ENCODE results near the gene PABPN1. TPM values are rescaled to one million over a fixed set of nuclear protein-coding genes. Genes with fewer than 3 reads are reported as not detected.

The PABPN1 gene
- total and polyA plus RNA-seq, 9 of the 15 experiments (the other 6 are each of a cell fraction or from before 2014, with no cell fraction given) = 32.6 to 388 (median 178) TPM

GRCh38 chr14:23301288-23301968, 19.8 kb upstream of the PABPN1 start:
- Histone ChIP-seq H3K27ac (ENCODE audit: extremely low read depth, low read depth, low read length) (peak overlapping the region; percentile 95), H3K9me1 (ENCODE audit: control insufficient read depth, insufficient read depth, low read length) (no peaks in the 10 kb centered on the region), H4K20me1 (replicated peaks; ENCODE audit: control insufficient read depth, insufficient read depth, low read length) (no peaks in the 10 kb centered on the region), H3K27me3 (ENCODE audit: control insufficient read depth in 2 of 2, insufficient read depth in 2 of 2, low read length in 2 of 2) (no peaks in the 10 kb centered on the region), H3K4me2 (ENCODE audit: insufficient read depth, low read length) (peak overlapping the region; percentile 100), H2AFZ (ENCODE audit: low read depth, low read length) (peak overlapping the region; percentile 93), H3K79me2 (ENCODE audit: control insufficient read depth, insufficient read depth, low read length) (peaks cover 19% of the 10 kb centered on the region), H3K36me3 (ENCODE audit: control insufficient read depth, insufficient read depth, low read length) (peaks cover 23% of the 10 kb centered on the region; the same call in 2 of the 3 replicates), H3K4me3 (peak overlapping the region; percentile 67), H3K9ac (ENCODE audit: insufficient read depth in 1 of 2, low read depth in 2 of 2, low read length in 2 of 2) (peak overlapping the region; percentile 93 to 95), H3K4me1 (replicated peaks in 1 of 2; ENCODE audit: control insufficient read depth in 2 of 2, insufficient read depth in 2 of 2, low read length in 2 of 2) (peaks cover 22 to 28% of the 10 kb centered on the region in 2 experiments), H3K9me3 (replicated peaks; ENCODE audit: control insufficient read depth, insufficient read depth, low read depth, low read length) (no peaks in the 10 kb centered on the region)
- intact Hi-C loops (cut with micrococcal nuclease) = loop anchor here (2.0 to 5.0 kb wide), 3 partner anchors 15 to 179 kb away; partner anchors contain the start of gene HOMEZ
- BruUV-seq (replicated peaks) = no TSS peak
- DNase-seq (ENCODE audit: extremely low read depth in 1 of 4, low spot score in 3 of 4) (peak; percentile 94 to 99 (median 96)), ATAC-seq (peak; percentile 90), FAIRE-seq (peak; percentile 87)
- ChIA-PET POLR2A (interaction anchor here (0.5 to 2.8 kb wide), 10 partner anchors 9 to 438 kb away, joined by 3 to 29 read pairs (median 5); partner anchors contain the start of genes C14orf119, HOMEZ and PABPN1), CTCF (ENCODE audit: low intra/inter-chr PET ratio) (interaction anchor here (1.0 to 5.9 kb wide), 4 partner anchors 36 to 232 kb away, joined by 3 to 58 read pairs (median 30); no protein-coding TSS in a partner anchor)
- WGBS (ENCODE audit: insufficient coverage, low coverage, missing lambda C conversion rate) = under 1% methylated on average over 43 of the region's 87 CpGs
- in situ Hi-C loops (cut with MboI) = no loop called here
- TF ChIP-seq ZMIZ1 (IDR thresholded peaks at IDR 0.05; ENCODE audit: low read depth in 2 of 2, low read length in 2 of 2) (peak in 1 of 2 experiments; percentile 60; a peak in 2 of 4 replicates), ZNF75A (CRISPR knock-in tag; IDR thresholded peaks at IDR 0.05) (no peak), LARP7 (IDR thresholded peaks at IDR 0.05) (no peak), POLR2B (IDR thresholded peaks at IDR 0.05; ENCODE audit: low read depth, partially characterized antibody) (no peak), HNRNPK (IDR thresholded peaks at IDR 0.05; ENCODE audit: low read depth, low read length, poor library complexity, severe bottlenecking) (no peak), ZNF140 (CRISPR knock-in tag; IDR thresholded peaks at IDR 0.05) (no peak), CTBP1 (IDR thresholded peaks at IDR 0.05; ENCODE audit: borderline replicate concordance) (peak; percentile 100), ZNF277 (CRISPR knock-in tag; IDR thresholded peaks at IDR 0.05; ENCODE audit: borderline replicate concordance) (no peak), MAFG (tag; conservative IDR thresholded peaks at IDR 0.05) (no peak)
- TF ChIP-seq, protein P1, sequence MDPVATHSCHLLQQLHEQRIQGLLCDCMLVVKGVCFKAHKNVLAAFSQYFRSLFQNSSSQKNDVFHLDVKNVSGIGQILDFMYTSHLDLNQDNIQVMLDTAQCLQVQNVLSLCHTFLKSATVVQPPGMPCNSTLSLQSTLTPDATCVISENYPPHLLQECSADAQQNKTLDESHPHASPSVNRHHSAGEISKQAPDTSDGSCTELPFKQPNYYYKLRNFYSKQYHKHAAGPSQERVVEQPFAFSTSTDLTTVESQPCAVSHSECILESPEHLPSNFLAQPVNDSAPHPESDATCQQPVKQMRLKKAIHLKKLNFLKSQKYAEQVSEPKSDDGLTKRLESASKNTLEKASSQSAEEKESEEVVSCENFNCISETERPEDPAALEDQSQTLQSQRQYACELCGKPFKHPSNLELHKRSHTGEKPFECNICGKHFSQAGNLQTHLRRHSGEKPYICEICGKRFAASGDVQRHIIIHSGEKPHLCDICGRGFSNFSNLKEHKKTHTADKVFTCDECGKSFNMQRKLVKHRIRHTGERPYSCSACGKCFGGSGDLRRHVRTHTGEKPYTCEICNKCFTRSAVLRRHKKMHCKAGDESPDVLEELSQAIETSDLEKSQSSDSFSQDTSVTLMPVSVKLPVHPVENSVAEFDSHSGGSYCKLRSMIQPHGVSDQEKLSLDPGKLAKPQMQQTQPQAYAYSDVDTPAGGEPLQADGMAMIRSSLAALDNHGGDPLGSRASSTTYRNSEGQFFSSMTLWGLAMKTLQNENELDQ (CRISPR knock-in tag; IDR thresholded peaks at IDR 0.05; ENCODE audit: borderline replicate concordance) = no peak

Measured in K562 (cell line).